Left lung (tissue), 10 donors: ENCODE results near the gene PAXX. TPM values are rescaled to one million over a fixed set of nuclear protein-coding genes. Genes with fewer than 3 reads are reported as not detected.

Experiments
- ATAC-seq: fragments of 200-7000 bp; cut with Tn5 transposase; one replicate; pipeline ENCODE4 v1.9.1; 2020; ENCODE audit warnings: moderate library complexity
- DNase-seq, 4 donors: peaks; one replicate each; pipeline ENCODE4 v3.0.0-alpha.2; 2013 to 2020
- H3K27ac ChIP-seq, 2 donors: fragments of 200-600 bp; sonication (generic) in 1 of 2; one replicate each; pipeline versions ENCODE4 v1.5.0 to v1.8.0; 2020 to 2021
- H3K27me3 ChIP-seq, 2 donors: fragments of 200-600 bp; sonication (generic) in 1 of 2; one replicate each; pipeline versions ENCODE4 v1.5.0 to v1.8.0; 2020 to 2021
- H3K36me3 ChIP-seq, 2 donors: fragments of 200-600 bp; sonication (generic) in 1 of 2; one replicate each; pipeline versions ENCODE4 v1.5.0 to v1.8.0; 2020 to 2021
- H3K4me1 ChIP-seq, 2 donors: fragments of 200-600 bp; one replicate each; pipeline ENCODE4 v1.8.0; 2021
- H3K4me3 ChIP-seq, 2 donors: fragments of 200-600 bp; sonication (generic) in 1 of 2; one replicate each; pipeline versions ENCODE4 v1.5.0 to v1.8.0; 2020 to 2021; ENCODE audit warnings: mild to moderate bottlenecking in 1 of 2
- H3K9me3 ChIP-seq, 2 donors: fragments of 200-600 bp; sonication (generic) in 1 of 2; one replicate each; pipeline versions ENCODE4 v1.5.0 to v1.8.0; 2020 to 2021
- intact Hi-C, 2 donors: fragments of 100-400 bp; cut with DNase I; formaldehyde crosslinking; loops; one replicate each; pipeline versions ENCODE4 v1.11.2 to v1.14.2; 2022
- polyA plus RNA-seq, 6 donors: library from polyadenylated mRNA; unstranded; fragments of 120-200 nt; gene quantifications; one replicate each; pipeline ENCODE4 v1.2.1, GENCODE V29; 2013; ENCODE audit not compliant: insufficient read length in 6 of 6
- total RNA-seq, 2 donors: library from RNA; stranded (reverse); fragmentation: NEBNext Ultra II Directional; extraction: Animal tissue kit (Norgen Biotek cat#: 25700); gene quantifications; one replicate each; pipeline ENCODE4 v1.2.1, GENCODE V29; 2021
- TF ChIP-seq, protein P1 (sequence below), 2 donors: fragments of 200-600 bp; sonication (generic) in 1 of 2; IDR thresholded peaks; one replicate each; pipeline versions ENCODE4 v1.5.0 to v1.8.0; 2021; ENCODE audit warnings: antibody characterized with exemption in 2 of 2
- donor health status: DM: no; HTN: yes; CAD: no.
- donor health status: DM: no; HTN: no; CAD: no.

PAXX gene
- total and polyA plus RNA-seq, 8 donors = 28.1 to 56.6 (median 34.2) TPM

DNA sequence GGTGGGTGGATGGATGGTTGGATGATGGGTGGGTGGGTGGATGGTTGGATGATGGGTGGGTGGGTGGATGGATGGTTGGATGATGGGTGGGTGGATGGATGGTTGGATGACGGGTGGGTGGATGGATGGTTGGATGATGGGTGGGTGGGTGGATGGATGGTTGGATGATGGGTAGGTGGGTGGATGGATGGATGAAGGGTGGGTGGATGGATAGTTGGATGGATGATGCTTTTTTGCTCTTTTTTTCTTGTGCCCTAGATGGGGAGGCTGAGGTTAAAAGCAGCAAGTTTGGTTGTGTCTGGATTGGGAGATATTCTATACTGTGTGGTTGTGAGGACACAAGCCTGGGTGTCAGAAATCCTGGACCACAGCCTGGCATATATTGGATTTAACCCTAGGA is 34.8 kb upstream of the PAXX start:
- no peaks in the 10 kb centered on the region for H3K9me3 ChIP-seq
- no peaks in the 10 kb centered on the region for H3K27me3 ChIP-seq
- H3K4me3 ChIP-seq = no peak overlapping the region
- no peaks in the 10 kb centered on the region for H3K36me3 ChIP-seq
- peaks cover 0 to 7% of the 10 kb centered on the region in 2 donors for H3K4me1 ChIP-seq
- DNase-seq (no peak), ATAC-seq (no peak)
- no peak overlapping the region for H3K27ac ChIP-seq
- TF ChIP-seq, protein P1, sequence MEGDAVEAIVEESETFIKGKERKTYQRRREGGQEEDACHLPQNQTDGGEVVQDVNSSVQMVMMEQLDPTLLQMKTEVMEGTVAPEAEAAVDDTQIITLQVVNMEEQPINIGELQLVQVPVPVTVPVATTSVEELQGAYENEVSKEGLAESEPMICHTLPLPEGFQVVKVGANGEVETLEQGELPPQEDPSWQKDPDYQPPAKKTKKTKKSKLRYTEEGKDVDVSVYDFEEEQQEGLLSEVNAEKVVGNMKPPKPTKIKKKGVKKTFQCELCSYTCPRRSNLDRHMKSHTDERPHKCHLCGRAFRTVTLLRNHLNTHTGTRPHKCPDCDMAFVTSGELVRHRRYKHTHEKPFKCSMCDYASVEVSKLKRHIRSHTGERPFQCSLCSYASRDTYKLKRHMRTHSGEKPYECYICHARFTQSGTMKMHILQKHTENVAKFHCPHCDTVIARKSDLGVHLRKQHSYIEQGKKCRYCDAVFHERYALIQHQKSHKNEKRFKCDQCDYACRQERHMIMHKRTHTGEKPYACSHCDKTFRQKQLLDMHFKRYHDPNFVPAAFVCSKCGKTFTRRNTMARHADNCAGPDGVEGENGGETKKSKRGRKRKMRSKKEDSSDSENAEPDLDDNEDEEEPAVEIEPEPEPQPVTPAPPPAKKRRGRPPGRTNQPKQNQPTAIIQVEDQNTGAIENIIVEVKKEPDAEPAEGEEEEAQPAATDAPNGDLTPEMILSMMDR (IDR thresholded peaks at IDR 0.05) = no peak
- intact Hi-C loops = no loop called here

DNA sequence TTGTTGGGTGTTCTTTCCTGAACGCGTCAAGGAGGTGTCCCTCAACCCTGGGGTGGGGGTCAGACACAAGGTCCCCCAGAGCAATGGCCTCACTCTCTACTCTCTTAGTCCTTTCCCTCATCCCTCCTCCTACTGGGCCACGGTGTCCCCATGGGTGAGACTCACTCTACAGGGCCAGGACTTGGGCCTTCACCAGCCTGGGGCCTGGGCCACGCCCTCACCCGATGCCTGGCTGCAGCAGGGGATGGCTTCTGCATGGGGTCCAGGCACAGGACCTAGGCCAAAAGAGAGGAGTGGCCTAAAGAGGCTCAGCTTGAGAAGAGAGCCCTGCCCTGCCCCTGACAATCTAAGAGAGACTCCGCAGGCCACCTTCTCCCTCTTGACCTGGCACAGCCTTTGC is 34.3 kb upstream of the PAXX start:
- Histone ChIP-seq H3K4me1 (peaks cover 0 to 7% of the 10 kb centered on the region in 2 donors), H3K27ac (no peak overlapping the region), H3K27me3 (no peaks in the 10 kb centered on the region), H3K36me3 (no peaks in the 10 kb centered on the region), H3K9me3 (no peaks in the 10 kb centered on the region), H3K4me3 (no peak overlapping the region)
- TF ChIP-seq, protein P1 (IDR thresholded peaks at IDR 0.05) = no peak
- DNase-seq (peak in 1 of 4 donors; percentile 53), ATAC-seq (no peak)
- intact Hi-C loops = no loop called here

DNA sequence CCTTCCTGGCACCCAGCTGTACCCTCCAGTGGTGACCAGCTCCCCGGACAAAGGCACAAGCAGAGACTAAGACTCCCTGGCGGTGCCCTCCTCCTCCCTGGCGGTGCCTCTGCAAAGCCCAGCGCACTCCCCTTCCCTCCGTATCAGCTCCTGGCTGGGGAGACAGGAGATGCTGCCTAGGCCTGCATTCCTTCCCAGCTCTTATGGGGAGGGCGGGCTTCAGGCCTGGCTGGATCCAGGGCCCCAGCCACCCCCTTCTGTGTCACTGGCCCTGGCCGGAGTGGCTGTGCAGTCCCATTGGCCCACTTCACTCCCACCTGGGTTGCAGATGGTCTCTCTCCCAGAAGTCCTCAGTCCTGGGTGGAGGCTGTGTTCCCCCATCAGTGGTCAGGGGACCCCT is 33.7 kb upstream of the PAXX start:
- ATAC-seq (no peak), DNase-seq (no peak)
- Histone ChIP-seq H3K27ac (no peak overlapping the region), H3K27me3 (no peaks in the 10 kb centered on the region), H3K4me1 (peaks cover 0 to 7% of the 10 kb centered on the region in 2 donors), H3K9me3 (no peaks in the 10 kb centered on the region), H3K4me3 (no peak overlapping the region), H3K36me3 (no peaks in the 10 kb centered on the region)
- intact Hi-C loops = no loop called here
- TF ChIP-seq, protein P1 (IDR thresholded peaks at IDR 0.05) = no peak

DNA sequence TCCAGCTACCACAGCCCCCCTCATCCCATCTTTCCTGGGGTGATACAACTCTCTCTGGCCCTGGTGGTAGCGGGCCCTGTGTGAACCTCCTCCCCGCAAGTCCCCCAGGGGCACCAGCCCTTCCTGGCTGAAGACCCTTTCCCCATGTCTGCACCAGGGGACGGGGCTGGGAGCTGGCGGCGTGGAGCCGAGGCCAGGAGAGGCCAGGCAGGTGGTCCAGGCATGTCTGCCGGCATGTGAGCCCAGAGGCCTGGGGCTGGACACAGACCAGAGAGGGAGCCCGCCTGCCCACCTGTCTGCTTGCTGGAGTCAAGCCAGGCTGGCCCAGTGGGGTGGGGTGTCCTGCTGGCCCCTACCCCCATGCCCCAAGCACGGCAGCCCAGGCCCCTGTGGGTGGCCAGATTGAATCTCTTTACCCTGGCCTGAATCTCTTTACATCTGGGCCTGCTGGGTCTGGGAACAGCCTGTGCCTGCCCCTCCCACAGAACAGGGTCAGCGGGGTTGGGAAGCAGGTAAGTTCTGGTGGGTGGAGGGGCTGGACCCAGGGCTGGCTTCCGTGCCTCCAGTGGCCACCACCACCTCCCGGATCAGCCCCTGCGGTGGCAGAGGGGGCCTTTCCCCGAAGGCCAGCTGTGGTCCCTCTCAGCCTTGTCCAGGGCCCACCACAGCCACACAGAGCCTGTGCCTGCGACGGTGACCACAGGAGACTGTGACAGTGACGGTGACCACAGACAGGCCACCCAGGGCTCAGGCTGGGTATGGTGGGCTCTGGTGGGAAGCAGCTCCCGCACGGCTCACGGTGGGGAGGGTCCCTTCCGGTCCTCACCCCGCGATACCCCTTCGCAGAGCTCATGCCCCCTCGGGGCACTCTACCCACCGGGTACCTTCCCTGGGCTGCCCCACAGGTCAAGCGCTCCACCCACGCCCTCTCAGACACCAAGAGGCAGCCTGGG is 33.0 kb upstream of the PAXX start:
- no peak for DNase-seq
- intact Hi-C loops = no loop called here
- Histone ChIP-seq H3K4me3 (no peak overlapping the region), H3K27me3 (no peaks in the 10 kb centered on the region), H3K27ac (no peak overlapping the region), H3K36me3 (no peaks in the 10 kb centered on the region), H3K9me3 (no peaks in the 10 kb centered on the region), H3K4me1 (peaks cover 0 to 10% of the 10 kb centered on the region in 2 donors)
- ATAC-seq = no peak
- TF ChIP-seq, protein P1 (IDR thresholded peaks at IDR 0.05) = no peak

- DNase-seq (no peak), ATAC-seq (no peak)
- intact Hi-C loops = no loop called here
- Histone ChIP-seq H3K9me3 (no peaks in the 10 kb centered on the region), H3K4me1 (peaks cover 0 to 13% of the 10 kb centered on the region in 2 donors), H3K27me3 (no peaks in the 10 kb centered on the region), H3K27ac (no peak overlapping the region), H3K36me3 (no peaks in the 10 kb centered on the region), H3K4me3 (no peak overlapping the region)
- TF ChIP-seq, protein P1 (IDR thresholded peaks at IDR 0.05) = no peak
Measured at GRCh38 chr9:136960212-136960937, 31.8 kb upstream of the PAXX start.
